ENCODE measurements around the gene PTPRA.

Gene PTPRA

DNA sequence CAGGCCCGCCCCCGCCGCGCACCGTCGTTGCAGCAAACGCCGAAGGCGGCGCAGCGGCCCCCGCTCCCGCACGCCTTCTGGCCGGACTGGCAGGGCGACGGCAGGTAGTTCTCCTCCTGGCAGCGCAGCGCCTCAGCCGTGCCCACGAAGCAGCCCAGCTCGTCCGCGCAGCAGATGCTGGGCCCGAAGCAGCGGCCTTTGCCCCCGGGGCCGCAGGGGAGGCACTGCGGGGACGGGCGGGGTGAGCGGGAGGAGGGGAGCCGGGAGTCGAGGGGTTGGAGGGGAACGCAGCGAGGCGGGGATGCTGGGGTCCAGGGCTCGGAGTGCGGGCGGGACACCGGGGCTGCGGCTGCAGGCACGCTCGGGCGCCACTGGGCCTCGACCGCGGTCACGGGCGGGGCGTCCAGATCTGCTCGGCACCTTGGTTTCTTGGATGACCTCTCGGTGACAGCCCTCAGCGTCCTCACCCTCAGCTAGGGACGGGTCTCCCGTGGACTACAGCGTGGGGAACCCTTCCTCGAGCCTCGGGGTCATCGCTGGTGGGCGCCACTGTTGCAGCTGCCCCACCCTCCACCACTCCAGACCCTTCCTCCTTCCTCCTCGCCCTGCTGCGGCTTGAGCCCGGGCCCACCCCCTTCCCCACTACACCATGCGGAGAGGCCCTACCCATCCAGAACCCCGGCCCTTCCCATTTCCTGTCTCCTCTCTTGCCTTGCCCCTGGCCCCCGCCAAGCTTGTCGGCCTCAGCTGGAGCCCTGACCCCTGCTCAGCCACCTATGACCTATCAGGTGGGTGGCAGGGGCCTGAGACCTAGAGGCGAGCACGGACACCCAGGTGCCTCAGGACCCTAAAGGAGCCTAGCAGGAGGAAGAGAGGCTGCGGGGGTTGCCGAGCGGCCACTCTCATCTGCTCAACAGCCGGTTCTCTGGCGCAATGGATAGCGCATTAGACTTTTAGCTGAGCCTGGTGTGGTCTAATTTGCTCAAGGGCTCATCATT, 210.0 kb downstream of the PTPRA start:
- no peak for DNase-seq

DNA sequence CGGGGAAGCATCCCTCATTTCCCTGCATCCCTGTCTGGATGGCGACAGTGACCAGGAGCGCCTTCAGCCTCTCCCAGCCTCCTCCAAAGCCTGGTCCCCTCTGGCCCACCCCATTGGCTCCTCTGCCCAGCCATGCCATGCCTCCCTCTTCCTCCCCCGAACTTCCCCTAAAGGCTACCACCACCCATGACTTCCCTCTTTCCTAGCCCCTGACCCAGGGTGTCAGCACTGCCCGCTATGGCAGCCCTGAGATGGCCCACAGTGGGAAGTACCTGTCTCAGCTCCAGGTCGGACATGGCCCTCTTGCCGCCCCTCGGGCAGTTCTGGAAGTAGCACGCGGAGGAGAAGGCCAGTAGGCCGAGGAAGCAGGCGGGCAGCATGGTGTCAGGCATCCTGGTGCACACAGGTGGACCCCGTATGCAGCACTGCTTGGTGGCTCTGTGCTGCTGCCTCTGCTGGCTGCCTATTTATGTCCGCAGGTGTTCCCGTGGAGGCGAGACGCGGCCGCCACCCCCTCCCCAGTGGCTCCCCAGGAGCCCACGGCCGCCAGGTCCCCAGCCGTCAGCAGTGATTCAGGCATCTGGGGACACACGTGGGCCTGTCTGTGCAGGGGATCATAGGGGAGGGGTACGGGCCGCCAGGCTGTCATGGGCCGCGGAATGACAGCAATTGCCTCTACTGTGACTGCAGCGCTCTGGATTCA, 211.2 kb downstream of the PTPRA start, which contains the start of gene AVP:
Gene AVP (minus strand): TSS at position 442 of the 703 bp plus-strand sequence. CDS start 50 bp downstream, at position 392.
- no peak for DNase-seq

DNA sequence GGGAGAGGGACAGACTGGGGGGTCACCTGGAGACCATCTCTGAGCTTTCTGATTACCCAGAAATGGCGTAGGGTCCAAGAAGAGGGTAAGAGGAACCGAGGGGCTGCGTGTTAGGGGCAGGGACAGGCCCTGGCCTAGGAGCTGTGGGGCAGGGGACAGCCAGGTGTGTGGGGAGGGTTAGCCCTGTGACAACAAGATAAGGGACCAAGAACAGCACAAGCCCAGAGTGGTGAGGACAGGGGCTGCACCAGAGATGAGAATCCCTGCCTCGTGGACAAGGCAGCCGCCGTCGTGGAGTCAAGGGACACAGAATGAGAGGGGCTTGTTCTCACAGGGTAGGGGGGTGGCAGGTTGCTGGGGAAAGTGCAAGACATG, 211.7 kb downstream of the PTPRA start:
- no peak for DNase-seq

DNA sequence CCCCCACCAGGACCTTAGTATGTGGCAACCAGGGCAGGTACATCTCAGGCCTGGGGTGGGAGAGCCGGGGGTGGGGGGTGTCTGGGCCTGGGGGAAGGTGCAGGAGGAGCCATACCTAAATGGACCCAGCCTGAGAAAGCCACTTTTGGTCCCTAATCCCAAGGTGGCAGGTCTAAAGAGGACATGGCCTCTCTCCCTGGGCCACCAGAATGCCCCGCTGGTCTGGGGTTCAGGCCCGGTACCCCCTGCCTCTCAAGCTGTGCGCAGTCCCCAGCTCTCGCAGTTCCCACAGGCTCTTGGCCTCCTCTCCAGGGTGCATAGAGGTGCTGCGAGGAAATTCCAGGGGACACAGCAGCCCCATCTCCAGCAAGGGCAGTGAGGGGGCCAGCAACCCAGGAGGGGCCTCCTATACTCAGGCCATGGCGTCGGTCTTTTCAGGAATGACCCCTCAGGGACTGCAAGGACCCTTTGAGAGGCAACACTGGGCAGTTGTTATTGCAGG, 212.3 kb downstream of the PTPRA start:
- DNase-seq, result no peak

DNA sequence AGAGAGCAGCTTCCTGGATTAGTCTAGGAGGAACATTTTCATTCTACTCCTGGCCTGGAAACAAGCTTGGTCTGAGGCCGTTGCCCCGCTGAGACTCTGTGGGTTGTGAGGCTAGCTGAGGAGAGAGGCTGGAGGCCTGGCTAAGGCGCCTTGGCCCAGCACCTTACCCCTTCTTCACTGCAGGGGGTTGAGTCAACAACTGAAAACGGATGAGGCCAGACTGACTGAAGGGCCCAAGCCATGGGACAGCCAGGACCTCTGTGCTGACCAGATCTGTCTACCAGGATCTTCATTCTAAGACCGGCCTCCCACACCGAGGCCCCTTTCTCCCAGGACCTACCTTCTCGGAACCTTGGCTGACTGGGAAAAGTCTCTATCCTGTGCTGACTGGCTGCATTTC, 214.8 kb downstream of the PTPRA start:
- DNase-seq, result no peak
